A673 (cell line): ENCODE results near the gene JUP. TPM values are rescaled to one million over a fixed set of nuclear protein-coding genes. Genes with fewer than 3 reads are reported as not detected.

Experiments used
- BruUV-seq: library from RNA; stranded (reverse); fragments of 400-500 nt; replicated peaks from 2 replicates; lab custom pipeline; 2021; lab: Mats Ljungman, UMichigan
- CTCF ChIA-PET: fragments of 300-600 bp; sonication (Branson Sonifier 250); formaldehyde crosslinking; loops from one replicate; lab custom pipeline; 2022; ENCODE audit warnings: antibody characterized with exemption; lab: Charles Lee
- POLR2A ChIA-PET: fragments of 300-600 bp; sonication (Branson Sonifier 250); formaldehyde crosslinking; loops from one replicate; lab custom pipeline; 2022; ENCODE audit warnings: antibody characterized with exemption; ENCODE audit not compliant: low non-redundant PET; lab: Charles Lee
- DNase-seq: peaks from one replicate; pipeline ENCODE4 v3.0.0-alpha.2; 2015; ENCODE audit warnings: low spot score
- H3K27ac ChIP-seq: fragments of 200-600 bp; sonication (generic); 2 replicates; pipeline ENCODE4 v1.5.1; 2016; ENCODE audit warnings: mixed run types, low read depth, mild to moderate bottlenecking, mixed read lengths, antibody characterized with exemption, low read length; ENCODE audit not compliant: poor library complexity, severe bottlenecking
- H3K27me3 ChIP-seq: fragments of 200-600 bp; sonication (generic); replicated peaks from 2 replicates; pipeline ENCODE4 v1.6.1; 2017; ENCODE audit warnings: mixed run types, low read depth, mild to moderate bottlenecking, mixed read lengths, antibody characterized with exemption, low read length; ENCODE audit not compliant: insufficient read depth, poor library complexity
- H3K36me3 ChIP-seq: fragments of 200-600 bp; sonication (generic); 2 replicates; pipeline ENCODE4 v1.6.1; 2016; ENCODE audit warnings: mixed run types, mild to moderate bottlenecking, mixed read lengths, antibody characterized with exemption, low read length; ENCODE audit not compliant: insufficient read depth, poor library complexity, severe bottlenecking
- H3K4me1 ChIP-seq: fragments of 200-600 bp; sonication (generic); 2 replicates; pipeline ENCODE4 v1.6.1; 2017; ENCODE audit warnings: mixed run types, mild to moderate bottlenecking, mixed read lengths, antibody characterized with exemption, low read length; ENCODE audit not compliant: insufficient read depth, poor library complexity, severe bottlenecking
- H3K4me3 ChIP-seq: fragments of 200-600 bp; sonication (generic); 2 replicates; pipeline ENCODE4 v1.5.1; 2016; ENCODE audit warnings: low read depth, mixed run types, mild to moderate bottlenecking, mixed read lengths, low read length; ENCODE audit not compliant: poor library complexity, severe bottlenecking
- H3K9me3 ChIP-seq: fragments of 200-600 bp; sonication (generic); 2 replicates; pipeline ENCODE4 v1.6.1; 2016; ENCODE audit warnings: mixed run types, low read depth, mild to moderate bottlenecking, mixed read lengths, antibody characterized with exemption, low read length; ENCODE audit not compliant: poor library complexity, severe bottlenecking
- CTCF ChIP-seq: fragments of 300-800, 200-600 bp; sonication (generic); conservative IDR thresholded peaks from 2 replicates; pipeline ENCODE4 v1.5.1; 2017; ENCODE audit warnings: low read depth, mild to moderate bottlenecking, antibody characterized with exemption, low read length, moderate library complexity, mixed read lengths
- EZH2 ChIP-seq: fragments of 200-600 bp; sonication (generic); IDR thresholded peaks from 2 replicates; pipeline ENCODE4 v1.6.1; 2017; ENCODE audit warnings: borderline replicate concordance, low read depth, mild to moderate bottlenecking, mixed read lengths, antibody characterized with exemption, low read length; ENCODE audit not compliant: poor library complexity, severe bottlenecking
- intact Hi-C: fragments of 100-400 bp; cut with micrococcal nuclease; formaldehyde crosslinking; loops from one replicate; pipeline ENCODE4 v1.10.0; 2022; ENCODE audit not compliant: unreplicated experiment
- total RNA-seq: library from RNA; stranded (reverse); gene quantifications from 2 replicates; pipeline ENCODE4 v1.2.3, GENCODE V29; 2021

JUP gene
- total RNA-seq, 1 experiment from 2014 or later: 15.7 TPM

- POLR2A ChIA-PET: no interaction called here
- H3K4me1 ChIP-seq: no peaks in the 10 kb centered on the region
- BruUV-seq: no TSS peak
- CTCF ChIA-PET: no interaction called here
- no peaks in the 10 kb centered on the region for H3K36me3 ChIP-seq
- no peak overlapping the region for H3K4me3 ChIP-seq
- no peaks in the 10 kb centered on the region for H3K9me3 ChIP-seq
- no peak overlapping the region for H3K27ac ChIP-seq
- H3K27me3 ChIP-seq: no peaks in the 10 kb centered on the region
- intact Hi-C loops: no loop called here
- TF ChIP-seq CTCF (no peak), EZH2 (no peak)
- DNase-seq: no peak
These were observed 61.9 kb downstream of the JUP start for GRCh38 chr17:41724476-41725050.

- no peak overlapping the region for H3K4me3 ChIP-seq
- no peaks in the 10 kb centered on the region for H3K36me3 ChIP-seq
- H3K27ac ChIP-seq: no peak overlapping the region
- TF ChIP-seq CTCF (no peak), EZH2 (no peak)
- POLR2A ChIA-PET: no interaction called here
- no peaks in the 10 kb centered on the region for H3K27me3 ChIP-seq
- no TSS peak for BruUV-seq
- H3K4me1 ChIP-seq: no peaks in the 10 kb centered on the region
- CTCF ChIA-PET: interaction anchor here (0.6 kb wide), 1 partner anchor 67 kb away, joined by 3 read pairs; no protein-coding TSS in a partner anchor
- no peaks in the 10 kb centered on the region for H3K9me3 ChIP-seq
- DNase-seq: no peak
- intact Hi-C loops: no loop called here
These were observed 62.6 kb downstream of the JUP start for GRCh38 chr17:41723801-41724475.

DNA sequence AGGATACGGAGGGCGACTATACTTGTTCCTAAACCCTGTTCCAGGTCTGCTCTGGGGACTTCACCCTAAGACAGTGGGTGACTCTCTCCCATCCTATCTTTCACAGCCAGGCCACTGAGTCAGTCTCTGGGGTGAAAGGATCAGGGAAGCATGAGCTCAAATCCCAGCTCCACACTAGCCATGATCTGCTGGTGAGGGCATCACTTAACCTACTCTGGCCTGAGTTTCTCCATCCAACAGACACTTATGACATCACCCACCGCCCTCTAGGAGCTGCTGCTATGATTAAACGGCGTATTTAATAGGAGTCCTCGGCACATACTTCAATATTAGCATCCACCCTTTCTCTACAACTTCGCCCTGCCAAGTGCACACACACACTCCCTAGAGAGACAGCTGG lies 64.3 kb downstream of the JUP start:
- DNase-seq: no peak
- no peaks in the 10 kb centered on the region for H3K36me3 ChIP-seq
- ChIA-PET POLR2A (no interaction called here), CTCF (no interaction called here)
- H3K27ac ChIP-seq: no peak overlapping the region
- no peak overlapping the region for H3K4me3 ChIP-seq
- H3K4me1 ChIP-seq: no peaks in the 10 kb centered on the region
- H3K9me3 ChIP-seq: no peaks in the 10 kb centered on the region
- no TSS peak for BruUV-seq
- intact Hi-C loops: no loop called here
- no peaks in the 10 kb centered on the region for H3K27me3 ChIP-seq
- TF ChIP-seq CTCF (no peak), EZH2 (no peak)
